WERI-Rb-1 (cell line): ENCODE data around the gene GIMAP2.

Experiments
- DNase-seq: peaks from one replicate; pipeline ENCODE4 v3.0.0-alpha.2; 2020
- H3K27ac ChIP-seq: fragments of 250-450 bp; sonication (Bioruptor Pico); 2 replicates; pipeline ENCODE4 v1.5.1; 2020; ENCODE audit warnings: mild to moderate bottlenecking, moderate library complexity
- H3K27me3 ChIP-seq: fragments of 250-450 bp; sonication (Bioruptor Pico); 2 replicates; pipeline ENCODE4 v1.5.1; 2021; ENCODE audit warnings: mild to moderate bottlenecking, low read depth, moderate library complexity; ENCODE audit not compliant: insufficient read depth, severe bottlenecking
- H3K36me3 ChIP-seq: fragments of 250-450 bp; sonication (Bioruptor Pico); 2 replicates; pipeline ENCODE4 v1.5.1; 2020; ENCODE audit warnings: mild to moderate bottlenecking, moderate library complexity
- H3K4me3 ChIP-seq: 2 replicates; pipeline ENCODE4 v1.5.1; 2011; ENCODE audit warnings: low read depth, mild to moderate bottlenecking, control low read depth, low read length
- H3K9me3 ChIP-seq: fragments of 250-450 bp; sonication (Bioruptor Pico); 2 replicates; pipeline ENCODE4 v1.5.1; 2021; ENCODE audit warnings: mild to moderate bottlenecking, moderate library complexity; ENCODE audit not compliant: severe bottlenecking
- TF ChIP-seq, protein P1 (sequence below): IDR thresholded peaks from 2 replicates; pipeline ENCODE4 v1.5.1; 2011; ENCODE audit warnings: low read depth, mild to moderate bottlenecking, control low read depth, inconsistent platforms, low read length

Gene GIMAP2

DNA sequence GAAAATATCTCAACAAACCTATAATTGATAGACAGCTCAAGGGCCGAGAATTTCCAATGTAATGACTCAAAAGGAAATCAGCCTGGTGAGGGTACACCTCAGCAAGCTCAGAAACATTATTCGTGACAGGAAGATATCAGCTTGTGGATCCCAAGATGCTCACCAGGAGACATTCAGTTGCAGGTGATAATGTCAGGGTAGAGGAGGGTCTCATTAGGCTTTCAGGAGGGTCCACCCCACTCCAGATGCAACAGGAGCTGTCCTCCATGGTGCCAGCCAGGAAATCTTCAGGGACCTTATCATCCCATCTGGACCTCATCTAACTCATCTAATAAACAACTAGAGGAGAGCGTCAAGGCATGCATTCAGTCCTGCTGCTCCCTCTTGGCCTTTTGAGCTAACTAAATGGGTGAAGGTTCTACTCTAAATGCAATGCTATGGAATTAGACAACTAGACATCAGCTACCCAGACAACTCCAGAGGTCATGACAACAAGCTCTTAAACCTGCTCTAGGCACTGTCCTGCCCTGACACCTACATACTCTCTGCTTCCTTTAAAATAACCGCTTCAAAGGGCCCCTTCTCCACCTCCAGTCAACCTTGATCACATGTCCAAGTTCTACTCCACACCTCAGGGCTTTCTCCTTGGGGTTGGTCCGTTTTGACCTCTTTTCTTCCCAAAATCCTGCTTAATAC lies 47.4 kb downstream of the GIMAP2 start:
- Histone ChIP-seq H3K27ac (no peak overlapping the region), H3K27me3 (peaks cover 2% of the 10 kb centered on the region), H3K9me3 (no peaks in the 10 kb centered on the region), H3K36me3 (no peaks in the 10 kb centered on the region), H3K4me3 (no peak overlapping the region)
- TF ChIP-seq, protein P1, sequence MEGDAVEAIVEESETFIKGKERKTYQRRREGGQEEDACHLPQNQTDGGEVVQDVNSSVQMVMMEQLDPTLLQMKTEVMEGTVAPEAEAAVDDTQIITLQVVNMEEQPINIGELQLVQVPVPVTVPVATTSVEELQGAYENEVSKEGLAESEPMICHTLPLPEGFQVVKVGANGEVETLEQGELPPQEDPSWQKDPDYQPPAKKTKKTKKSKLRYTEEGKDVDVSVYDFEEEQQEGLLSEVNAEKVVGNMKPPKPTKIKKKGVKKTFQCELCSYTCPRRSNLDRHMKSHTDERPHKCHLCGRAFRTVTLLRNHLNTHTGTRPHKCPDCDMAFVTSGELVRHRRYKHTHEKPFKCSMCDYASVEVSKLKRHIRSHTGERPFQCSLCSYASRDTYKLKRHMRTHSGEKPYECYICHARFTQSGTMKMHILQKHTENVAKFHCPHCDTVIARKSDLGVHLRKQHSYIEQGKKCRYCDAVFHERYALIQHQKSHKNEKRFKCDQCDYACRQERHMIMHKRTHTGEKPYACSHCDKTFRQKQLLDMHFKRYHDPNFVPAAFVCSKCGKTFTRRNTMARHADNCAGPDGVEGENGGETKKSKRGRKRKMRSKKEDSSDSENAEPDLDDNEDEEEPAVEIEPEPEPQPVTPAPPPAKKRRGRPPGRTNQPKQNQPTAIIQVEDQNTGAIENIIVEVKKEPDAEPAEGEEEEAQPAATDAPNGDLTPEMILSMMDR, result no peak
- DNase-seq, result no peak

- TF ChIP-seq, protein P1, result no peak
- no peak for DNase-seq
- no peaks in the 10 kb centered on the region for H3K9me3 ChIP-seq
- peaks cover 2% of the 10 kb centered on the region for H3K27me3 ChIP-seq
- H3K36me3 ChIP-seq, result no peaks in the 10 kb centered on the region
- no peak overlapping the region for H3K27ac ChIP-seq
- H3K4me3 ChIP-seq, result no peak overlapping the region
Measured at GRCh38 chr7:150733482-150734095, 48.1 kb downstream of the GIMAP2 start.

- Histone ChIP-seq H3K36me3 (no peaks in the 10 kb centered on the region), H3K4me3 (no peak overlapping the region), H3K9me3 (no peaks in the 10 kb centered on the region), H3K27ac (no peak overlapping the region), H3K27me3 (peaks cover 2% of the 10 kb centered on the region)
- no peak for DNase-seq
- TF ChIP-seq, protein P1, result no peak
Measured at GRCh38 chr7:150734254-150734653, 48.7 kb downstream of the GIMAP2 start.

DNA sequence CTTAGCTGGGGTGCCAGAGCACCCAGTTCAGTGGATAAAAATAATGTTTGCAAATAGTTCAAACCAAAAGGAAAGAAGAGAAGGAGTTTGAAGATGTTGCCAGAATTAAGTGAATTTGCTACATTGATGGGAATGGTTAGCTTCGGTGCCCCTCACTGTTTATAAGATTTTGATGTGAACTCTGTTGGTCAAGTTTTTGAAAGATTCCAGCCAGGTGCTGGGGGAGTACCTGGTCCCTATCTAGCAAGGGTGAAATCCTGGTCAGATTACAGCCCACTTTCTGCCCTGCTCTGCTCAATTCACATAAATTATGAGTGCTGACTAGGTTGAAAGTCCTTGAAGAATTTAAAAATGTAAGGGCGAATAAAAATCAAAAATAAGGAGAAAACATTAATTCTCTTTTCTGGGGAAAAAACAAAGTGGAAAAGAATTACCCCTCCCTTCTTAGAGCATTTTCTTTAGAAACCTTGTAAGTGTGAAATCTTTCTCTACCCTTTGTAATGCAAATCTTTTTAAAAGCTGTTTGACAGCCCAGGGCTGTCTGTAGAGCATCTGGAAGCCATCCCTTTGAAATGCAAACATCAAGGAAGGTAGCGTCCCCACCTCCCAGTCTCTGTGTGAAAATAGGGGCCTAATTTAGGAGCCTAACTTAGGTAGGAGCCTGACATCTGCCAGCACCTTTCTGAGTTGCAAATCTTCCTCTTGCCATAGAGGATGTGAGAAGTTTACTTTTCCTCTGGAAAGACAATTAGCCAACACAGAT lies 50.3 kb downstream of the GIMAP2 start:
- Histone ChIP-seq H3K9me3 (no peaks in the 10 kb centered on the region), H3K27me3 (peaks cover 2% of the 10 kb centered on the region), H3K4me3 (no peak overlapping the region), H3K27ac (no peak overlapping the region), H3K36me3 (no peaks in the 10 kb centered on the region)
- TF ChIP-seq, protein P1, result no peak
- no peak for DNase-seq

DNA sequence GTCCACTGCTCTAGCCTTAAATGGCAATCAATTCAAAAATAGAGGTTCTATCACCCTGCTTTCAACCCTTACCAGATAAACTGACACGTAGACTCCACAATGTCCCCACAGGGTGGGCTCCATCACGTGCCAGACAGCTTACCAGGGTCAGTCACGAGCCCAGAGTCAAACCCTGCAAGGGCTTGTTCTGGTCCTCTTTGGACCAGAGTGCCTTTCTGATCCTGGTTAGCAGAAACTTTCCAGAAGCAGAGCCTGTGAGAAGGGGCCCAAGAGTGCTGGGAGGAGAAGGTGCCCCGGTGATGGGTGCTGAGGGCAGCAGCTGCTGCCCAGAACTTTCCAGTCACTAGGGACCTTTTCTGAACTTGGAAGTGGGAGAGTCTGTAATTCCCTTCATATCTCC lies 51.4 kb downstream of the GIMAP2 start:
- no peak for DNase-seq
- TF ChIP-seq, protein P1, result no peak
- Histone ChIP-seq H3K4me3 (no peak overlapping the region), H3K36me3 (no peaks in the 10 kb centered on the region), H3K27ac (no peak overlapping the region), H3K27me3 (peaks cover 2% of the 10 kb centered on the region), H3K9me3 (no peaks in the 10 kb centered on the region)
